HUES64 (cell line): Measurements from ENCODE around the gene ATXN7.

Source experiments
- H3K27ac ChIP-seq: 2 replicates; pipeline ENCODE4 v1.7.0; 2013; ENCODE audit warnings: low read depth, low read length, inconsistent platforms
- H3K27me3 ChIP-seq: 2 replicates; pipeline ENCODE4 v1.6.1; 2013; ENCODE audit warnings: mild to moderate bottlenecking, low read length; ENCODE audit not compliant: insufficient read depth
- H3K36me3 ChIP-seq: 2 replicates; pipeline ENCODE4 v1.6.1; 2013; ENCODE audit warnings: mild to moderate bottlenecking, low read length; ENCODE audit not compliant: insufficient read depth
- H3K4me1 ChIP-seq: 2 replicates; pipeline ENCODE4 v1.6.1; 2013; ENCODE audit warnings: mild to moderate bottlenecking, low read length, moderate library complexity; ENCODE audit not compliant: insufficient read depth
- H3K4me3 ChIP-seq: 2 replicates; pipeline ENCODE4 v1.5.1; 2013; ENCODE audit warnings: mild to moderate bottlenecking, low read length, moderate library complexity
- H3K9ac ChIP-seq: 2 replicates; pipeline ENCODE4 v1.6.1; 2013; ENCODE audit warnings: mild to moderate bottlenecking, low read depth, low read length
- H3K9me3 ChIP-seq: 2 replicates; pipeline ENCODE4 v1.6.1; 2013; ENCODE audit warnings: low read depth, low read length; ENCODE audit not compliant: insufficient read depth
- WGBS: fragments of 150-250, 120-280 bp; methylation state at CpG from one replicate; pipeline ENCODE4 v1.1.7; 2013; ENCODE audit warnings: missing lambda C conversion rate; 5-methylcytosine and 5-hydroxymethylcytosine counted together

The ATXN7 gene

DNA sequence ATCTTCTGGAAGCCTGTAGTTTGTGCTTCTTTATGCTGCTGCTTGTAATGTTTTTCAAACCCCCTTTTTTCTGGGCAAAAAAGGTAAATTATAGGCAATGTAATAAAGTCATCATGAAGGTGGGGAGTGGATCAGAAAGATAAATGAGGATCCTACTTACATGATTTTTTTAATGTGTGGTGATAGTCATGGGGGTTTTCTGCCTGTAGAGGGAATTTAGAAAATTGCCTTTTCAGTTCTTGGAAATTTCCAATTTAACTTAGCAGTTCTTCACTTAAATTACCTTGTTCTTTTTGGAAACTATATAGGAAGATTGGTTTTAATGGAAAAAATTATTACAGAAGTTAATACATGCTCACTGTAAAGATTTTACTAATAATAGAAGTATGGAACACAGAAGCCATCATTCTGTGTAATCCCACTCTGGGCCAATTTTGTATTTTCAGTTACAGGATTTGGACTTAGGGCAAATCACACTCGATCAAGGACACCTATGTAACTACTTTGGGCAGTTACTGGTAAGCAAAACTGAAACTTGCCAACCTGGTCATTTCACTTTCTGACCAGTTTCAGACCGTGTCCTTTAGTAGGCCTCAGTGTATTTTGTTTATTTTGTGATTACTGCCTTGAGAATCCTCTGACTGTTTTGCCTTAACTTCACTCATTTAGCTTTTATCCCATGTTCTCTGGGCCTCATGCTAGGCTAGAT, 59.0 kb downstream of the ATXN7 start:
- Histone ChIP-seq H3K4me1 (peaks cover 8% of the 10 kb centered on the region; the same call in 1 of the 2 replicates), H3K36me3 (peaks cover 61% of the 10 kb centered on the region), H3K9ac (no peak overlapping the region), H3K4me3 (no peak overlapping the region), H3K27ac (no peak overlapping the region), H3K9me3 (peaks cover 7% of the 10 kb centered on the region), H3K27me3 (no peaks in the 10 kb centered on the region)
- 93% methylated on average over 2 of the region's 2 CpGs for WGBS

DNA sequence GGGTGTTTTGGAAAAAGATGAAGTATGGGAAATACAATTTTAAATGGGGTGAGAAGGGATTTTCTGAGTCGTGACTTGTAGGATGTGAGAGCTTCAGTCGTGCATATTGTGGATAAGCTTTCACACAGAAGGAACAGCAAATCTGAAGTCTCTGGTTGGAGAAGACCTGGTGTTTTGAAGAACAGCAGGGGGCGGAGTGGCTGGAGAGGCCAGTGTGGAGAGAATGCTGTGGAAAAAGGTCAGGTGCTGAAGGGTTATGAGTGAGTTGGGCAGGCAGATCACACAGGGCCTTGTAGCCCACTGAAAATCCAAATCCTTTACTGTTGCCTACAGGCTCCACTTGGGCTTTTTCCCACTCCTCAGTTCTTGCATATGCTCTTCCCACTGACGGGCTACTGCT, 62.6 kb downstream of the ATXN7 start:
- peaks cover 7% of the 10 kb centered on the region for H3K9me3 ChIP-seq
- no peak overlapping the region for H3K27ac ChIP-seq
- no peaks in the 10 kb centered on the region for H3K4me1 ChIP-seq
- WGBS: 93% methylated on average over 4 of the region's 4 CpGs
- no peaks in the 10 kb centered on the region for H3K27me3 ChIP-seq
- no peak overlapping the region for H3K9ac ChIP-seq
- H3K36me3 ChIP-seq: peaks cover 43% of the 10 kb centered on the region
- H3K4me3 ChIP-seq: no peak overlapping the region

DNA sequence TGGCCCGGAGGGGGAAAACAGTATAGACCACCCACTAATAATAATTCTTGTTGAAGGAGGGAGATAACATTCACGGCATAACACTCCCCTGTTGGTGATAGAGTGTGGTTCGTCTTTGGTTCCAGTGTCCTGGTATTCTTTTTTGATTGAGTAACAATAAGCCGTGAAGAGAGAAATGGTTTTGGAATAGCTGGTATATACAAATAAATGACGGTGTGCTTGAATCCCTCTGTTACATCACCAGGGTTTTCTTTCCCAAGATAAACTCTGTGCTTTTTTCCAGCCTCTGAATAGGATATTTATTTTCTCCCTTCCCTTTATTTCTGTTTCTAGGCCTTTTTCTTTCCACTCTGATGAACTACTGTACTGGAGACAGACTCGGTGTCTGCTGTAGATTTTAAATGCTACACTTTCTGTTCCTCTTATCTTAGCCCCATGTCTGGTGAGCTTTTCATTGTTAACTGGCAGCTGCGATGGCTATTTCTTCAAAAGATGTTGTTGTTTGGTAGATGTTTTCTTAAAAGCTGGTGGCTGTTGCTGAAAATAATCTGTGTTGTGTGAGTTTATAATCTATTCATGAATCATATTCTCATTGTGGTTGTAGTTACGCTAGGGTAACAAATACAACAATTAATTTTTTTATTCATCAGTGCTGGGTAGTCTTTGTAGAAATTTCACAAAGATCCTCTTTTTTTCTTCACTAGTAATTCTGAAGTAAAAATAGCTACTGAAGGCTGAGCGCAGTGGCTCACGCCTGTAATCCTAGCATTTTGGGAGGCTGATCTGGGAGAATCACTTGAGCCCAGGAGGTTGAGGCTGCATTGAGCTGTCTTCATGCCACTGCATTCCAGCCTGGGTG, 64.0 kb downstream of the ATXN7 start:
- H3K4me3 ChIP-seq: no peak overlapping the region
- H3K4me1 ChIP-seq: peaks cover 2% of the 10 kb centered on the region; the same call in 1 of the 2 replicates
- peaks cover 7% of the 10 kb centered on the region for H3K9me3 ChIP-seq
- no peak overlapping the region for H3K27ac ChIP-seq
- WGBS: 94% methylated on average over 8 of the region's 10 CpGs
- no peak overlapping the region for H3K9ac ChIP-seq
- H3K36me3 ChIP-seq: peaks cover 36% of the 10 kb centered on the region
- H3K27me3 ChIP-seq: no peaks in the 10 kb centered on the region

DNA sequence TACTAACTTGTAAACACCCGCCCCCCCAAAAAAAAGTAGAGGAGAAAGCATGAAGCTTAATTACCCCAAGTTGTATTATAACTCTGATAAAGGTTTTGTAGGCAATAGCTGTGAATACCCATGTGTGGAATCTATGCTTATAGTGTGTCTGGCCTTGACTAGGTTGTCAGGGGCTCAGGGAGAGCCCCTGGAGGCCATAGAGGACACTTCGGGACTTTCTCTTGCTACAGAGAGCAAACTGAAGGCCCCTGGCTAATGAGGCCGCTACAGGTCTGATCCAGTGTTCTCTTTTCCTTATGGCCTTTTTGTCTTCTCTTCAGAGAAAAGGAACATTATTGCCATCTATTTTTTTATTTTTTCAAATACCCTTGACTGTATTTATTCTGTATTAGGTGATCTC, 67.6 kb downstream of the ATXN7 start:
- Histone ChIP-seq H3K4me1 (peaks cover 16% of the 10 kb centered on the region), H3K4me3 (no peak overlapping the region), H3K36me3 (peaks cover 4% of the 10 kb centered on the region; the same call in 1 of the 2 replicates)

DNA sequence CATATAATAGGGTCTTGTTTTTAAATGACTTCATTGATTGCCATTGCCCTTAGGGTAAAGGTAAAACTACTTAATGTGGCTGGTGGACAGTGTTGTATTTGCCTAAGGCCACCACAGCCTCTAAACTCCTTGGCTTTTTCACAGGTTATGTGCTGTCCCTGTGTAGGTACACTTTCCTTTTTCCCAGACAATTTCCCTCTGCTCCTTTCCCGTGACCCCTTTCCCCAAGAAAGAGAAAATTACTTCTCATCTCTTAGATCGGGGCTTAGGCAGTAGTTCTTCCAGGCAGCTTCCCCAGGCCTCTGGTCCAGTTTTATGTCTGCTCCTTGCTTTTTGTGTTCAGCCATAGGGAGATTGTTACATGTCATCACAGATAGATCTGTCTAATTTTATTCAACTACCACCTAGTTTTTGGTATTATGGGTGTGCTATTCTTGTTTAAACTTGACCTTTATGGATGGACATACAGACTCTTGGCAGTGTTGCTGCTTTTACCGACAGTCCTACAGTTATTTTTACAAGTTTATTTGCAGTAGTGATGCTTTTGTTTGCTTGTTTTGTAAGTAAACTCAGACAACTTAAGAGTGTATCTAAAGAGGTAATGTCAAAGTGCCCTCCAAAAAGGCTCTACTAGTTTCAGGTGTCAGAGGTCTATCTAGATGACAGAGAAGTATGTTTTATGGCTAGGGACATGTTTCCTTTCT, 69.0 kb downstream of the ATXN7 start:
- peaks cover 22% of the 10 kb centered on the region for H3K4me1 ChIP-seq
- H3K9me3 ChIP-seq: no peaks in the 10 kb centered on the region
- no peak overlapping the region for H3K27ac ChIP-seq
- H3K36me3 ChIP-seq: no peaks in the 10 kb centered on the region
- H3K4me3 ChIP-seq: no peak overlapping the region
- no peaks in the 10 kb centered on the region for H3K27me3 ChIP-seq
- H3K9ac ChIP-seq: no peak overlapping the region
- WGBS: 85% methylated on average over 3 of the region's 3 CpGs

More for the DNA sequence above, 67.6 kb downstream of the ATXN7 start:
- Histone ChIP-seq H3K27ac (no peak overlapping the region), H3K9me3 (no peaks in the 10 kb centered on the region), H3K9ac (no peak overlapping the region), H3K27me3 (no peaks in the 10 kb centered on the region)
- 84% methylated on average over 3 of the region's 3 CpGs for WGBS

DNA sequence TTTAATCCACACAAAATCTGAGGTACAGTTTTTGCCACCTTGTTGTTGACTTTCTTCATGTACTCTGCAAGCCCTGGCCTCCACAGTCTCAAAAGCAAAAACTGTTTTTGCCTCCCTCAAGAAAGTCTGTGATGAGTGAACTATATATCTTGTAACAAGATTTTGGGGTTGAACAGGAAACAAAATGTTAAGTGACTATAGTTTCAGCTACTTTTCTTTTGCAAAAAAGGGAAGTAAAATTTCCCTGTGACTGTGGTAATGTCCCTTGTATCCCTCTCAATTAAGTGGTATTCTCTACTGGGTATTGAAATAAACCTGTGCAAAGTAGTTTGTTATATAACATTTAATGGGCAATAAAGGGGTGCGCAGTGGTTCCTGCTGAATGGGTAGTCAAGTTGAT, 69.8 kb downstream of the ATXN7 start:
- H3K4me3 ChIP-seq: no peak overlapping the region
- H3K4me1 ChIP-seq: peaks cover 30% of the 10 kb centered on the region
- no peaks in the 10 kb centered on the region for H3K36me3 ChIP-seq
- no peak overlapping the region for H3K27ac ChIP-seq
- H3K9ac ChIP-seq: no peak overlapping the region
- H3K27me3 ChIP-seq: no peaks in the 10 kb centered on the region
- no peaks in the 10 kb centered on the region for H3K9me3 ChIP-seq
- 100% methylated on average over 1 of the region's 1 CpG for WGBS

DNA sequence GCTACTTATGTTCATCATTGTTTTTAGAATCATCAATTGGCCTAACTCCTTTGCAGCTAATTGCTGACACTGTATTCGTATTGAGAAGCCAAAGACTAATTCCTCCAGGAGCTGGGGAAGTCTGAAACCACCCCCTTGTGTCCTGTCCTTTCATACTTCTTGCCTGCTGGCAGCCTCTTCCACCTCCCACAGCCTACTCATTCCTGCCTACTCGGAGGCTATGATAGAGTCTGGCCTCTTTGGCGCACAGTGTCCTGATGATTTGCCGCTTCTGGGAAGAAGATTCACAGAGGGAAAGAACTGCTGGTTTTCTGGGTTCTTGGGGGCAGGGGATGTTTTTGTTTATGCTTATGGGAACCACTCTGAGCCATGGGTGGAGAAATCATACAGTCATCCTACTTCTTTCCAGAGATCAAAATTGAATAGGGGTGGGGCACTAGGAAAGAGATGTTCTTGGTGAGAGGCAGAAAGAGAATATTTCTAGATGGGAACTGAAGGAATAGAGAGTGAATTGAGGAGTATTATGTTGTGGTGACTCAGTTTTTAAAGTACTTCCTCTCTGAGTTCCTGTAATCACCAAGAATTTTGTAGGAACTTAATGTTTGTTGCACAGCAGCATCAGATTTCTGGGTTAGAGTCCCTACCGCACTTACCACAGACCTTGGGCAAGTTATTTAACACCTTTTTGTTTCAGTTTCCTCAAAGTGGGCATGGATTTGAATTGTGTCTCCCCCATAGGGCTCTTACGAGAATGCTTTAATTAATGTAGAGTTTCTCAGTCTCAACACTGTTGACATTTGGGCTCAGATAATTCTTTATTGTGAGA, 70.6 kb downstream of the ATXN7 start:
- Histone ChIP-seq H3K9me3 (no peaks in the 10 kb centered on the region), H3K27ac (no peak overlapping the region), H3K27me3 (no peaks in the 10 kb centered on the region), H3K36me3 (no peaks in the 10 kb centered on the region), H3K4me1 (peaks cover 31% of the 10 kb centered on the region), H3K4me3 (no peak overlapping the region), H3K9ac (no peak overlapping the region)
- WGBS: 84% methylated on average over 6 of the region's 6 CpGs

DNA sequence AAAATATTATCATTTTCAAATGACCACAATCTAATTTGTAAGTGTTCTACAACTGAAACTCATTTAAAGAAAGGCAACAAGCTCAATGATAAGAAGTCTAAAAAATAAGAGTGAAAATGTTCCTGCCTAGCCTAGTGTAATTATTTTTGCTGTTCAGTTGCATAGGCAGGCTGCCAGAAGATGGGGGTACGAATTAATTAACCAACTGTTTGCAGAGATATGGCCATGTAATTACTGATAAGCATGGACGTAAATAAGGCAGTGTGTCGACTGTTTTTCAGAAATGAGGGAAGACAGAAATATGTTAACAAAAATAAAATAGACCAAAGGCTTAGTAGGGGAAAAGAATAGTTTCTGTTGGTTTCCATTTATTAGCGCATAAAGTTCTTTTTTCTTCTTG, 73.3 kb downstream of the ATXN7 start:
- Histone ChIP-seq H3K36me3 (no peaks in the 10 kb centered on the region), H3K4me1 (peaks cover 31% of the 10 kb centered on the region)

DNA sequence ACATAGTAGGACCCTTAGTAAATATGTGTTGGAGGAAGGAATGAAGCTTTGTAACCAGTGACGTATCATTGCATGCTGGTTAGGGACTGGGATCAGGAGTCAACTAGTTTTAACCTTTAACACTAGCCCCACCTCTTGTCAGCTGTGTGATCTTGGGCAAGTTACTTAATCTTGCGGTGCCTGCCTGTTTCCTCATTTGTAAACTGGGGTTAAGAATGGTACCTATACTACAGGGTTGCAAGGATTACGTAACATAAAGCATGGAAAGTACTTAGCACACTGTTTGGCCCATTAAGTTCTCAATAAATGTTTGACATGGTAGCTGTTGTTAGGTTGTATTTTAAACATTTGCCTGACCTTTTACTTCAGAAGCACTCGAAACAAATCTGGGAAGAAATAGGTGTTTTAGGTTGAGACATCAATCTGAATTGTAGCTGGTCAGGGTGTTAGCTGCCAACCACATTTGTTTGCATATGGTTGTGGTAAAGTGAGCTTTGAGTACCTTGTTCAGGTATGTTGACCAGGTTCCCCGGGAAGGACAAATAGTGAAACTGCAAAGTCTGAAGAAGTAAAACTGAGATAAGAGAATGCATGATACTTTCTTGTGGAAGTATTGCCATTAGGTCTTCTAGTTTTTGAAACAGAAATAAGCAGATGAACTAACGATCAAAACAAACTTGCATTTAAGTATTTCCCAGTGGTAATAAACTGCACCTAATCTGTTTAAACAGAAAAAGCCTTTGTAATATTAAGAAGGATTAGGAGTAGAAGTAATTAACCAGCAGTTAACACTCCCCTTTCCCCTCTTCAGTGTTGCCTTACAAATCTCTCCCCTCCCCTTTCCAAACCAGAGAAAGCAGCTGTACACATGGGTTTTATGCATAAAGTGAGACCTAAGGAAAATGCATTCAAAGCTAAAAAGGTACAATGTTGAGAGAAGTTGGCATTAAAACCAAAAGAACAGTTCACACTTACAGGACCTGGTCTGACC, 74.3 kb downstream of the ATXN7 start:
- H3K4me3 ChIP-seq: no peak overlapping the region
- H3K4me1 ChIP-seq: peaks cover 30% of the 10 kb centered on the region
- WGBS: 80% methylated on average over 5 of the region's 6 CpGs
- no peaks in the 10 kb centered on the region for H3K9me3 ChIP-seq
- H3K36me3 ChIP-seq: no peaks in the 10 kb centered on the region
- H3K9ac ChIP-seq: no peak overlapping the region
- no peaks in the 10 kb centered on the region for H3K27me3 ChIP-seq
- H3K27ac ChIP-seq: no peak overlapping the region

More for the DNA sequence above, 73.3 kb downstream of the ATXN7 start:
- Histone ChIP-seq H3K9me3 (no peaks in the 10 kb centered on the region), H3K4me3 (no peak overlapping the region), H3K27ac (no peak overlapping the region), H3K27me3 (no peaks in the 10 kb centered on the region), H3K9ac (no peak overlapping the region)
- WGBS: 89% methylated on average over 4 of the region's 4 CpGs

DNA sequence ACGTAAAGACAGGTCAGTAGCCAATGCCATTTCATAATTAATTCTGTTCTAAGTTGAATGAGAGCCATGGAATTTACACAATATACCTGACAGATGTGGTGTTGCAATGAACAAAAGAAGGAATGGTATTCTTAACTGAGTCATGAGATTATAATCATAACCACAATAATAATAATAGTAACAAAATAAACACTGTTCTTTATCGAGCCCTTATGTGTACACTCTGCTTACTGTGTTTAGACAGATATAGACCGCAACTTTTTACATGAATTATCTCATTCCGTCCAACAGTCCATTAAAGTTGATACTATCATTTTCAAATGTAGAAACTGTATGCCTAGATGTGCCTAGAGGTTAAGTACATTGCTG, 76.7 kb downstream of the ATXN7 start:
- Histone ChIP-seq H3K36me3 (no peaks in the 10 kb centered on the region), H3K27ac (no peak overlapping the region), H3K27me3 (no peaks in the 10 kb centered on the region), H3K4me1 (peaks cover 25% of the 10 kb centered on the region), H3K9me3 (no peaks in the 10 kb centered on the region), H3K4me3 (no peak overlapping the region), H3K9ac (no peak overlapping the region)
- WGBS: 92% methylated on average over 4 of the region's 4 CpGs
